SK-N-DZ (cell line): ENCODE data around the gene LRRC7.
"Not testable (repeated sequence)": the region's sequence is repeated elsewhere in the genome, so short reads cannot be mapped to it uniquely, and the experiment has no call there.

Experiments used
- DNase-seq: peaks from one replicate; pipeline ENCODE4 v3.0.0-alpha.2; 2015; ENCODE audit warnings: low spot score

Gene LRRC7

DNA sequence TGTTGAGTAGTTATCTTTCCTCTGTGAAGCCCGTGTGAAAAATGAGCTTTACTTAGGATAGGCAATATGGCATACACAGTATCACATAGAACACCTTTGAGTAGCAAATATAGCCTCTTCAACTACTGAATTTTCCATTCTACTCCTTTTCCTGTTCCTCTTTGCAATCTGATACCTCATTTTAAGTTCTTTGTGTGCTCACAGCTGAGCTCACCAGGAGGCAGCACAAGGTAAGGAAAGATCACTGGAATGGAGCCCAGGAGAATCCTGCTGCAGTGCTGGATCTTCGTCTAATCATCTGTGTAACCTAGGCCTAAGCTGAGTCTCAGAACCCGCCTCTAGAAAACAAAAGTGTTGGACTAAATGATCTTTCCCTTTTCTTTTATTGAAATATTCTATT is 466.7 kb downstream of the LRRC7 start:
- peak; percentile 40 for DNase-seq

DNA sequence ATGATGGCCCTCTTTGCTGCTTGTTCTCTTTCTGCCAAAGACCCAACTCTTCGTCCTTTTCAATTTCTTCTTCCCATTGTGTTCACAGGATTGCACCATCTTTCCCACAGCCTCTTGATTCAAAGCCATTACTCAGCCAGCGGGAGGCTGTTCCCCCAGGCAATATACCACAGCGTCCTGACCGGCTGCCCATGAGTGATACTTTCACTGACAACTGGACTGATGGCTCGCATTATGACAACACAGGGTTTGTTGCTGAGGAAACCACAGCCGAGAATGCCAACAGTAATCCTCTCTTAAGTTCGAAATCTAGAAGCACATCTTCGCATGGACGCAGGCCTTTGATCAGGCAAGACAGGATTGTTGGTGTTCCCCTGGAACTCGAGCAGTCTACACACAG is 470.3 kb downstream of the LRRC7 start:
- no peak for DNase-seq

DNA sequence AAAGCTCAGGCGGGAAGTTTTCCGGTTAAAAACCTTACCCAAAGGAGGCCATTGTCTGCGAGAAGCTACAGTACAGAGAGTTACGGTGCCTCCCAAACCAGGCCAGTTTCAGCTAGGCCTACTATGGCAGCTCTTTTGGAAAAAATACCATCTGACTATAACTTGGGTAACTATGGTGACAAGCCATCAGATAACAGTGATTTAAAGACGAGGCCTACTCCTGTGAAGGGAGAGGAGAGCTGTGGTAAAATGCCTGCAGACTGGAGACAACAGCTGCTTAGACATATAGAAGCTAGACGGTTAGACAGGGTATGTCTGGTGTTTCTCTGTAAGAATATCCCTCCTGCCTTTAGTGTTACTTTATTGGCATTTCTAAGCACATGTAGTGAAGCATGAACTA is 471.8 kb downstream of the LRRC7 start:
- DNase-seq = peak; percentile 48

DNA sequence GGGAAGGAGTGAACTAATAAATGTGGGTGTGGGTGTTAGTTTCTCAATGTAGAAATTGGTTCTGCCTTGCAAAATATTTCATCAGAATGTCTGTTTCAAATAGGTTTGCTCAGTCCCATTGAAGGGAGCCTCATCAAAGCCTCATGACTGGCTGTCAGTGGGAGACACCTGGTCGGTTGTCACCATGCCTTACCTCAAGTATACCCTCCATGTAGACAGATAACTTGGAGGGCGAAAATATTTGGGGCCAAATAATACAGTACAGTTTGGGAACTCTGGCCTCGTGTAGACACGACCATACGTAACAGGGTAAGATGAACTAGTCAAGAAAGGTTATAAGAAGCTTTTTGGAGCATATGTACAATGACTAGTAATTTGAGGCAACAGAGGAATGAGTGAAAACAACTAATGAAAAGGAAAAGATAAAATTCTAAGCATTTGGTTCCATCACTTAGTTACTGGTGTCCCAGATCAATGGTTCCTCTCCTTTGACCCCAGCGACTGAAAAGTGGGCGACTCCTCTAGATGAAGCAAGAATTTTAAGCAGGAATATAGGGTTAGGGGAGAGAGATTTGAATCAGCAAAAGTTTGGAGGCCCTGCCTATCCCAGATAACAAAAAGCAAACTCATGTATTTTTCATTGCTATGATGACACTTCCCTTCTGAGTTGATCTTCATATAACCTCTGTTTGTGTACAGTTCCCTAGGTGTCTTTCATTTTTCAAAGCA is 473.8 kb downstream of the LRRC7 start:
- DNase-seq = no peak

DNA sequence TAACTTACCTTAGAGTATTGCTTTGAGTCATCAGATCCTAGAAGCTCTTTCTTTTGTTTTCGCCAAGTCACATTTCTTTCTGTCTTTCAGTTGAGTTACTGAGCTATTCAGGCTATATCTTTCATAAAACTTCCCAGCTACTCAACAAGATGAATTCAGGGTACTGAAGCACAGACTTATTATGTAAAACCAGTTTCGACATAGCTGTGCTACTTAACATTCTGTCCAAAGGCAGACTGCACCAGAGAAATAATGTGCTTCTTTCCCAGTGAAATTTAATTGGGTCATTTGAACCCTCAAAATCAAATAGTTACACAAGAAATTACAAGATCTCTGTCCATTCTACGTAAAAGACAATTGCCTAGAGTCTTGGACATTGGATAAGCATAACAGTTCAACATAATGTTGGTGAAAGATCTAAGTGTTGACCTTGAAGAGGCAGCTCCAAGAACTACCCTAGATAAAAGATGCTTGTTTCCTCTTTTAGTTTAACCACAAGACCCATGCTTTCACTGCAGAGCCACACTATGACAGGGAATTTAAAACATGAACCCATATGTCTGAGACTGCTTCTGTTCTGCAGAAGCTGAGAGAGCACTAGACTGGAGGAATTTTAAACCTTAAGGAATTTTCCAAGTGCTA is 474.5 kb downstream of the LRRC7 start:
- no peak for DNase-seq

DNA sequence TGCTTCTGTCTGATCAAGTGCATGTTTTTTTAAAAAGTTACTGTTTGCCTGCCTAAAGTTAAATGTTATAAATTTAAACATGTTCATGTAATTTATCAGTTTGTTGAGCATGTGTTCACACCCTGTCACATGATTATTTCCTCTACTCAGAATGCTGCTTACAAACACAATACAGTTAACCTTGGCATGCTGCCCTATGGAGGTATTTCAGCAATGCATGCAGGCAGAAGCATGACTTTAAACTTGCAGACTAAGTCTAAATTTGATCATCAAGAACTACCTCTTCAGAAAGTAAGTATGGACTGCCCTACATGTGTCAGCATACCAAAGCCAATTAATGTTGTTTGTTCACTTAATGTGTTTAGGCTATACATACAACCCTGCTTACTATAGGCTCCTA is 476.1 kb downstream of the LRRC7 start:
- no peak for DNase-seq

DNA sequence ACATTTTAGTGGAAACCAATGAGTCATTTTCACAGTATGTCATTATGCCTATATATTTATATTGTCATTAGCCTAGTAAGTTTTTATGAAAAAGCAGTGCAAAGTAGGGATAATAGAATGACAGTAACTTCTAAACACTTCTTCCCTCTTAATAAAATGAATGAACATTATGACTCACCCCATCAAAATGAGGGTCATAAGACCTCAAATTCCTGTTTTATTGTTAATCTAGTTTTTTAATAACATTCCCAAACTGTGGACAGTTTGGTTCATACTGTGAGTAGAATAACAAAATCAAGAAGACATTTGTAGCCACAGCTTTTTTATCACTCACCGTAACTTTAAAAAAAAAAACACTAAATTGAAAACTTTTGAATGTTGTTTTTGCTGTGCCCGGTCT is 477.1 kb downstream of the LRRC7 start:
- no peak for DNase-seq

DNA sequence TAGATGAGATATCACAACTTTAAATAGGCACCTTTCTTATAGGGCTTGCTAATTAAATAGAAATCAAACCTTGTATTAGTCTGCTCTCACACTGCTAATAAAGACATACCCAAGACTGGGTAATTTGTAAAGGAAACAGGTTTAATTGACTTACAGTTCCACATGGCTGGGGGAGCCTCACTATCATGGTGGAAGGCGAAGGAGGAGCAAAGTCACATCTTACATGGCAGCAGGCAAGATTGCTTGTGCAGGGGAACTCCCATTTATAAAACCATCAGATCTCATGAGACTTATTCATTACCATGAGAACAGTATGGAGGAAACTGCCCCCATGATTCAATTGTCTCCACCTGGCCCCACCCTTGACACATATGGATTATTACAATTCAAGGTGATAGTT is 477.9 kb downstream of the LRRC7 start:
- not testable (repeated sequence) for DNase-seq

DNA sequence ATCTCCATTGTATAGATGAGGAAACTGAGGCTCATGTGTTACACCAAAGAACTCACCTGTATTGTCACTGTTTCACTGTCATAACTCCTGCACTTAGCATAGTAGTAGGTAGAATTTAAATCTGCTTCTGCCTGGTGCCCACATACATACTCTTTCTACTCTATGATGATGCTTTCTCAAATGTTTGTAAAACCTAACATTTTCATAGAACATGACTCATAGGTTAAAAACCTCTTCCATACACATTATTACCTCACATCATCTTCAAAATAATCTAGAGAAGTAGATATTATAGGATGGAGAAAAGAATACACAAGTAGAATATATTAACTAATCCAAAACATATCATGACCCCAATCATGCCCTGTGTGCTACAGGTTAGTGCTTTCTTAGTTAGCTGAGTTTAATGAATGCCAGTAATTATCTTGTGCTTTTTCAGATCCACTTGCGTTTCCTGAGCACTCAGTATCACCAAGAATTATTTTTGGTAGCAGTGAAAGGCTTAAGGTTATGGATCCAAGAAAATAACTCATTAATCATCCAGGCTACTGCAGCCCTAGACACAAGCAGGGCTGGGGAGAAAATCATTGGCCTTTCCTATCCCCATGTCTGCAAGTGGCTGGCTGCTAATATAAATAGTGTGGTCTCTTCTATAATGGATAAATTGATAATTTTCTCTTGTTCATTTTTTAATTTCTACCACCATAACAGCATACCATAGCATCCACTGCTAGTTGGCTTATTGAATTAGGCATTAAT is 480.8 kb downstream of the LRRC7 start:
- DNase-seq = no peak

DNA sequence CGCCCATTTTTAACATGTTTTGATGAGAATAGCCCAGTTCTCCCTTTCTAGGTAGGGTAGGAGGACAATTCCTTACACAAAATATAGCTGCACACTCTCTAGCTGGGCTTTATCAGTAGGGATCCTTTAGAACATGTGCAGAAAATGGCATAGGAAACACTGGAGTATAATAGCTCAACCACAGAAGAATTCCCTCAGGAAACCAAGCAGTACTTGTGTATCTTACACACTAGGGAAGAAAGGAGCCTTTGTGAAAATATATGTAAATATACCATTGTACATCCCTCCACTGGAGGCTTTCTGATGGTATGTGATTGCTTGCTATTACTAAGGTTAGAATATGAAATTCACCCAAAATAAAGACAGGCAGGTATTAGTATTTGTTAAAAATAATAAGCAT is 484.2 kb downstream of the LRRC7 start:
- no peak for DNase-seq

DNA sequence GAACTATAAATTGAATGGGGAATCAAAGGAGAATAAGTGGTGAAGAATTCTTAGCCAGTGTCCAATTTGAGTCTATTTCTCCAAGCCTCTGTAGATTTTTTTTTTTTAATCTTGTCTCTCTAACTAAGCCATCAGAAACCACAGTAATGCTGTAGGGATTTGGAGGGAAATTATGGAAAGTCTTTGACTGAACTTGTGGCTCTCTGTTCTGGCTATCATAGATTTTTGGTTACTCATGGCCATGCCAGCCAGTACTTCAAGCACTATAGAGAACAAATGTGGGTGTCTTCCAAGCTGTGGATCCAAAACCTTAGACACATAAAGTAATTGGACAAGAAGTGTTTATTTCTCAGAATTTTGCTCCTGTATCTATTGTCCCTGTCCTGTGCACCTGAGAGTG is 489.8 kb downstream of the LRRC7 start:
- no peak for DNase-seq

DNA sequence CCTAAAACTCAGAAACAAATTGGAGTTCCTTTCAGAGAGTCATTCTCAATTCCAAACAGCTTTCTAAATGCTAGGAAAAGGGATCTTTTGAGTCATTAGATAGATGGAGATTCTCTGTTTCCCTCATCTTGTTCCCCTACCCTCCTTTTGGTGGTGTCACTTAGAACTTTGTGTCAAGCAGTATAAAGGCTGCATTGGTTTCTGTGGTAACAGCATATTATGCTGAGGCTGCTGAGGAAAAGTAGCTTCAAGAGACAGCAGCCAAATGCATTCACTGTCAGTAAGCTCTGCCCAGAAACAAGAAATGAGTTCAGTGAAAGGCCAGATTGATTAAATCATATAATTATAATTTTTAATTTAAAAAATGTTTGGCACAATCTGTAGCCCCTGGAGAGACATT is 493.5 kb downstream of the LRRC7 start:
- no peak for DNase-seq

DNA sequence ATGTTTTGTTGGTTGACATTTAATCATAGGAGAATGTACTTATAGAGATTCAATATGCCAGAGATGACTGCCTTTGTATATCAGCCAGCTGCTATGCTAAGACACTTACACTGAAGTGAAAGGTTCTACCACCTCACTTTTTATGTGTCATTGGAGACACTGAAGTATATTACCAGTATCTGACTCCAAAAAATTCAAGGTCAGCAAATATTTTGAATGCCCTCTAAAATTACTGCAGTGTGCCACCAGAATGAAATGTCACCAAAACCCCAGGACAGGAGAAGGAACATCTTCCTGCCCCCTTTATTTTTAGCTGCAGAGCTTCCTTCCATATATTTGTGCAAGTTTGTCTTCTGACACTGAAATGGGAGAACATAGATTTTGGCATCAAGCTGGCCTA is 496.1 kb downstream of the LRRC7 start:
- no peak for DNase-seq

DNA sequence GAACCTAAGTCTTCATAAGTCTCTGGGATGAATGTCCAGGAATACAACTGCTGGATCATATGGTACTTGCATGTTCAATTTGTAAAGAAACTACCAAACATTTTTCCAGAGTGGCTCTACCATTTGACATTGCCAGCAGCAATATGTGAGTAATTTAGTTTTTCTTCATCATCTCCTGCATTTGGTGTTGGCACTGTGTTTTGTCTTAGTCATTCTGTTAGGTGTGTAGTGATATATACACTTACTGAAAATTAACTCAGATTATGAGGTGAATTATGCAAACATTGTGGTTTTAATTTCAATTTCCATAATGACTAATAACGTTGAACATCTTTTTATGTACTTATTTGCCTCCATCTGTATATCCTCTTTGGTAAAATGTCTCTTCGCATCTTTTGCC is 499.0 kb downstream of the LRRC7 start:
- DNase-seq = no peak

DNA sequence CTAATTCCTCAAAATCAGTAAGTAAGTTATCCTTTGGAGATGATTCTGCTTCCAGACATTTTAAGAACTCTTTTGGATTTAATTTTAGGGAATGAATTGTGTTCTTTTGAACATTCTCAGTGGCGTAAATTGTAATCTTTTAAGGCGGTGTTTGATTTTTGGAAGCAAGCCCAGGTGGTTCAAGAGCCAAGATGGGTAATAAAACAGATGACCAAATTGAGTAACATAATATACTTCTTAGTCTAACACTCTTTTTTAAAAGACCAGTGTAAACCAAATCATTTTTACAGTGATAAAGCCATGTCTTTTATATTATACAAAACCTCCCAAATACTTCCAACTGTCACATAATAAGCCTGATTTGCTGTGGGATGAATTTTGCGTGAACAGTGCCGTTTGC is 503.9 kb downstream of the LRRC7 start:
- no peak for DNase-seq

DNA sequence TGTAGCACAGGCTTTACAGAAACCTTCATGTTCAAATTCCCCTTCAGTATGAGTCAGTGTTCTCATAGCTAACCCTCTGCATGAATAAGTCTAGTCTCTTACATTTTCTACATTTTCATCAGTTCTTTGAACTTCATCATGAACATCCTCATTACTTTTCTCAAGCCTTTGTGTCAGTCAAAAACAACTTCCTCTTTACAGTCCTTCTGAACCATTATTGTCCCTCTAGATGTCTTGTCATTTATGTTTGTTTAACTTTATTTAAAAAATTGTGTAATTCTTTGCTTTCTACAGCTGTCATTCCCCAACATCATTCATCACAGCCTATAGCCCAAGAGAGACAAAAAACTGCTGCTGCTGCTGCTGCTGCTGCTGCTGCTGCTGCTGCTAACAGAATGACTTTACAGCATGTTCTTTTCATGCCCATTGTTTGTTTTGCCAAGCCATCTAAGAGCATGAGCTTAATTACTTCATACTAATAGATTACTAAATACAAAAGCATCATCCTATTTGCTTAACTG is 504.6 kb downstream of the LRRC7 start:
- no peak for DNase-seq

DNA sequence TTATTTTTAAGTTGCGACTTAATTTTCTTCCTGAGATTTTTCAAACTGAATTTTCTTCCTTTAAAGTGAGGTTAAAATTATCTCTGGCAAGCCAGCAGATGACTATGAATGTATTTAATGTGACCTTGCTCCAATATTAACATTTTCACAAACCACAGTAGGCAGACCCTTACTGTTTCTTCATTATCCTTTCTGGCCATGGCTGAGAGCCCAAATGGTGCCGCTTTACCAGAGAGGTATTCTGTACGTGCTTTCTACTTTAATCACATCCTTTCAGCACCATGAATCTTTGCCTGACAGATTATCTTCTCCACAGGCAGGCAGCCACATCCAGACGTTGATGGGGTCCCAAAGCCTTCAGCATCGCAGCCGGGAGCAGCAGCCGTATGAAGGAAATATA is 508.0 kb downstream of the LRRC7 start:
- no peak for DNase-seq

DNA sequence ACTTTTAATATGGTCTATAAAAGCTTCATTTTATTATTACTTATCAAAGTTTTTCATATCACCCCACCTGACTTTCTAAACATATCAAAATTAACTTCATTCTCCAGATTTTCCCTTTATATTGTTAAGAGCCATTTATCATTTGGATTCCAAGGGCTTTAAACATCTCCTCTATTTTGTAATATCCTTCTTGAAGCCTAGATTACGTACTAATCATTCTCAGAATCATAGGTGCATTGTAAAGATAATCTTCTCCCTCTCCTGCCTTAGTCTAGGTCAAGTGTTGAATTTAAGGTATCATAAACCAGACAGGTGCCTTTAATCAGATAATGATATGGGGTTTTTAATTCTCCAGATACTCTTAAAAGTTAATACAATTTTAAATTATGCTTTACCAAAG is 509.3 kb downstream of the LRRC7 start:
- DNase-seq = no peak

DNA sequence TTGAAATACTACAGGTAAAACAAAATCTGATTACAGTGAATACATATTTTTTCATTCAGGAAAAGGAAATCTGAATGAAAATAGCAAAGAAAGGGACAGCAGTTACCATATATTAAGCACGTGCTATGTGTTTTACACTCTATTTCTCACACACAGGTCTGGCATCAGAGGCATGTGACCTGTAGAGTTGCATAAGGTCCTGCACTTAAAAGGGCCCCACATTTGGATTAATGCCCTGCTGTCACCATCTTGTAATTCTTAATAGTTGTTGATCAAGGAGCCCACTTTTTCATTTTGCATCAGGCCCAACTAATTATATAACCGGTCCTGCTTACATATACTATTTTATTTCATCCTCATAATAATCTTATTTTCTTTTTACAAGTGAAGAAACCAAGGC is 511.8 kb downstream of the LRRC7 start:
- DNase-seq = no peak

DNA sequence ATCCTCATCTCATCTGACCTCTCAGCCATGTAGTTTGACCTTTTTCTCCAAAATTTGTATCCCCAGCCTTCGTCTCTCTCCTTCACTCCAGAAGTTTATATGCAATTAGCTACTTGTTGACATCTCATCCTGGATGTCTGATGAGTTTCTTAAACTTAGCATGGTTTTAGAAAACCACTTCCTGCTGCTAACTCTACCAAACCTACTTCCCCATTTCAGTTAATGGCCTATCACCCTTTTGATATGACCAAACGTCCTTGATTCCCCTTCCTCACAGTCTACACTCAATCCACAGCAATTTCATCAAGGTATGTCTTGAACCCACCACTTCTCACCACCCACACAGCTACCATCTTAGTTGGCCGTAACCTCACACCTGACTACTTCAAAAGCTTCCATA is 515.8 kb downstream of the LRRC7 start:
- DNase-seq = no peak

DNA sequence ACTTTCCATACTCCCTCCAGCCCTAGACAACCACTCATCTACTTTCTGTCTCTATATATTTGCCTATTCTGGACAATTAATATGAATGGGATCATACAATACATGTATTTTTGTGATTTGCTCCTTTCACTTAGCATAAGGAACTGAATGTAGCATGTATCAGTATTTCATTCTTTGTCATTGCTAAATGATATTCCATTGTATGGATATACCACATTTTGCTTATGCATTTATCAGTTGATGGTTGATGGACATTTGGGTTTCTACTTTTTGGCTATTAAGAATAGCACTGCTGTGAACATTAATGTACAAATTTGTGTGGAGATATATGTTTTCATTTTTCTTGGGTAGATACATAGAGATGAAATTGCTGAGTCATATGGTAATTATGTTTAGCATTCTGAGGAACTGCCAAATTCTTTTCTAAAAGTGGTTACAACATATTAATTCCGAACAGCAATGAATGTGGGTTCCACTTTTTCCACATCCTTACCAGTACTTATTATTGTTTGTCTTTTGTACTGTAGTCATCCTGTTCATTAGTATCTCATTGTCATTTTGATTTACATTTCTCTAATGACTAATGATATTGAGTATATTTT is 516.7 kb downstream of the LRRC7 start:
- DNase-seq = no peak

DNA sequence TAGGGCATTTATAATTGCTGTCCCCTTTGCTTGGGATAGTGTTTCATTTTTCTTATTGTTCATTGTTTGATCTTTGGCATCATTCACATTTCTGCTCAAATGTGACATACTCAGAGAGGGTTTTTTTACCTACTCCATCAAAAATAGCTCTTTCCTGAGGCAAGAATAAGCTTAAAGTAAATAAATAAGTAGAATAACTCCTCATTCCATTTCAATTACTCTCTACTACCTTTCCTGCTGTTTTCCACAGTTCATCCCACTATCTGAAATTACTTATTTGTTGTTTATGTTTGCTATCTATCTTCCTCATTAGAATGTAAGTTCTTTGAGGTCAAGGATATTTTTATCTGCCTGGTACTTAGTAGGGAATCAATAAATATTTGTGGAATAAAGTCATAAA is 517.8 kb downstream of the LRRC7 start:
- DNase-seq = no peak
